HFFc6 (cell line): ENCODE results near the gene AUTS2. TPM values are rescaled to one million over a fixed set of nuclear protein-coding genes. Genes with fewer than 3 reads are reported as not detected.

Experiments
- DNase-seq: peaks from one replicate; pipeline ENCODE4 v3.0.0-alpha.2; 2018
- H3K27ac Mint-ChIP-seq: 2 replicates; pipeline ENCODE4 v1.8.0; 2020; ENCODE audit warnings: mild to moderate bottlenecking, mixed read lengths
- H3K27me3 Mint-ChIP-seq: 2 replicates; pipeline ENCODE4 v1.8.0; 2021; ENCODE audit warnings: mild to moderate bottlenecking, moderate library complexity, mixed read lengths; ENCODE audit not compliant: insufficient read depth
- H3K36me3 Mint-ChIP-seq: 2 replicates; pipeline ENCODE4 v1.8.0; 2021; ENCODE audit warnings: low read depth, mixed read lengths
- H3K4me1 Mint-ChIP-seq: 2 replicates; pipeline ENCODE4 v1.8.0; 2020; ENCODE audit warnings: low read depth, mixed read lengths
- H3K4me3 Mint-ChIP-seq: 2 replicates; pipeline ENCODE4 v1.8.0; 2020; ENCODE audit warnings: mild to moderate bottlenecking, moderate library complexity, mixed read lengths
- H3K9me3 Mint-ChIP-seq: 2 replicates; pipeline ENCODE4 v1.8.0; 2020; ENCODE audit warnings: mild to moderate bottlenecking, mixed read lengths
- CTCF ChIP-seq: fragments of 200-600 bp; sonication (generic); IDR thresholded peaks from 2 replicates; pipeline ENCODE4 v1.5.0; 2021; ENCODE audit warnings: antibody characterized with exemption, mild to moderate bottlenecking
- total RNA-seq, 6 experiments: library from RNA; stranded (reverse); fragmentation: NEBNext Ultra II Directional; extraction: Animal tissue kit (Norgen Biotek cat#: 25700); gene quantifications; 2 replicates in 1 of 6; 3 replicates in 5 of 6; pipeline ENCODE4 v1.2.3, GENCODE V29; 2021

Gene AUTS2
- total RNA-seq, 6 experiments from 2014 or later, result 0.02 to 0.19 (median 0.16) TPM; not detected in 2

DNA sequence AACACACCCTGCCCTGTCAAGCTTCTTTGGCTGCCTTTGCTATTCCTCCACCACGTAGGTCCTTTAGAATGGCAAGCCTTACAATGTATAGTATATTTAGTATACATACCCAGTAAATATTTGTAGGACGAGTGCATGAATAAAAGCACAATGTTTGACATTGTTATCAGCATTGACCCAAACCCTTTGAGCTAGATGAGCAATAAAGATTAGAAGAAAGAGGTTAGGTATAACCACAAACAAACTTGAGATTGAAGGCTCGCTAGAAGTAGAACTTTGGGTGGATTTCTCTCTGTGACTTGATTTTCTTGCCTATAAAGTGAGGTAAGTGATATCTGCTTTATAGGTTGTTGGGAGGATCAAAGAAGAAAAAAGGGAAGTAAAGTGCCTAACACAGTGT lies 972.7 kb downstream of the AUTS2 start:
- TF ChIP-seq CTCF, result no peak
- H3K4me3 Mint-ChIP-seq, result no peak overlapping the region
- H3K27me3 Mint-ChIP-seq, result no peaks in the 10 kb centered on the region
- no peaks in the 10 kb centered on the region for H3K36me3 Mint-ChIP-seq
- peaks cover 61% of the 10 kb centered on the region for H3K9me3 Mint-ChIP-seq
- no peaks in the 10 kb centered on the region for H3K4me1 Mint-ChIP-seq
- H3K27ac Mint-ChIP-seq, result no peak overlapping the region
- DNase-seq, result no peak

DNA sequence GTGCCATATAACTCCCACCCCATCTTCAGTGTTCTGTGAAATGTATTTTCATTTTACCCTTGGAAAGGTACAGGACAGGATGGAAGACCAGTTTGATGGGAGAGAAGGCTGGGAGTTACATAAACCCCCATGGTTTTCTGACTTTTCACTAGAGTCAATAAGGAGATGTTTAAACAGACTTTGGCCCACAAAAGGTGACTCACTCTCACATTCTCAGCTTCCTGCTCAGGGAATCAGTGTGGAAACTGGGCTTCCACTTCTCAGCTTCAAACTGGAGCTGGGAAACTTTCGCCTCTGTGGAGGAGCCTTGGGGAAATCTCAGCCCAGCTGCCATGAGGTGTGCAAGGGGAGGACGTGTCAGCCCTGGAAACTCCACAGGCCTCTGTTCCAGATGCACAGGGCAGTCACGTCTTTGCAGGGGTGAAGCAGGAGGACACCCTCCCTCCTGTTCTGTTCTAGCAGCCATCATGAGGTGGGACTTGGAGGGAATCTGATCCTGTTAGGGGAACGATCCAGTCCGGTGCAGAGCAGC lies 973.2 kb downstream of the AUTS2 start:
- Mint-ChIP-seq H3K9me3 (peaks cover 65% of the 10 kb centered on the region), H3K27me3 (no peaks in the 10 kb centered on the region), H3K27ac (no peak overlapping the region), H3K4me1 (no peaks in the 10 kb centered on the region), H3K36me3 (no peaks in the 10 kb centered on the region), H3K4me3 (no peak overlapping the region)
- TF ChIP-seq CTCF, result no peak
- DNase-seq, result no peak

DNA sequence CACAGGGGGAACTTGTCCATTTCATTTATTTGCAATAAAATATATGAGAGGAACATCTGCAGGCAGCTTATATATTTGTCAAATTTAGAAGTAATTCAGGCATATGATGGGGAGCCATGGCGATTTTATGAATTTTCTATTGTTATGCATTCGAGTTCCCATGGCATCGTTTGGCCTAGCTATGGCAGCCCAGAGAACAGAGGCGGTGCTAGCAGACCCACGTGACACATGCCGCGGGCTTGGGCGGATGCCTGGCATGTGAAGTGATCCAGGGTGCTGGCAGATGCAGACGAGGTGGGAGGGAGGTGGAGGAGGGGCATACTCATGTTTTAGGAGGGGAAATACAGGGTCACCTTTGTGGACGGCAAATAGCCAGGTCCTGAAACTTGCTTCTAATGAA lies 973.7 kb downstream of the AUTS2 start:
- Mint-ChIP-seq H3K4me1 (no peaks in the 10 kb centered on the region), H3K27ac (no peak overlapping the region), H3K4me3 (no peak overlapping the region), H3K36me3 (no peaks in the 10 kb centered on the region), H3K27me3 (no peaks in the 10 kb centered on the region), H3K9me3 (peaks cover 70% of the 10 kb centered on the region)
- DNase-seq, result no peak
- TF ChIP-seq CTCF, result no peak

GRCh38 chr7:70572571-70572970 lies 974.3 kb downstream of the AUTS2 start:
- Mint-ChIP-seq H3K27ac (no peak overlapping the region), H3K4me1 (no peaks in the 10 kb centered on the region), H3K4me3 (no peak overlapping the region), H3K9me3 (peaks cover 72% of the 10 kb centered on the region), H3K27me3 (no peaks in the 10 kb centered on the region), H3K36me3 (no peaks in the 10 kb centered on the region)
- TF ChIP-seq CTCF, result no peak
- no peak for DNase-seq

GRCh38 chr7:70573071-70573661 lies 974.9 kb downstream of the AUTS2 start:
- H3K4me3 Mint-ChIP-seq, result no peak overlapping the region

More at GRCh38 chr7:70573071-70573661, 974.9 kb downstream of the AUTS2 start:
- Mint-ChIP-seq H3K4me1 (no peaks in the 10 kb centered on the region), H3K9me3 (peaks cover 69% of the 10 kb centered on the region), H3K36me3 (no peaks in the 10 kb centered on the region), H3K27me3 (no peaks in the 10 kb centered on the region), H3K27ac (no peak overlapping the region)
- no peak for DNase-seq
- no peak for TF ChIP-seq CTCF
